ENCODE measurements around the gene LRRC63.

Gene LRRC63

DNA sequence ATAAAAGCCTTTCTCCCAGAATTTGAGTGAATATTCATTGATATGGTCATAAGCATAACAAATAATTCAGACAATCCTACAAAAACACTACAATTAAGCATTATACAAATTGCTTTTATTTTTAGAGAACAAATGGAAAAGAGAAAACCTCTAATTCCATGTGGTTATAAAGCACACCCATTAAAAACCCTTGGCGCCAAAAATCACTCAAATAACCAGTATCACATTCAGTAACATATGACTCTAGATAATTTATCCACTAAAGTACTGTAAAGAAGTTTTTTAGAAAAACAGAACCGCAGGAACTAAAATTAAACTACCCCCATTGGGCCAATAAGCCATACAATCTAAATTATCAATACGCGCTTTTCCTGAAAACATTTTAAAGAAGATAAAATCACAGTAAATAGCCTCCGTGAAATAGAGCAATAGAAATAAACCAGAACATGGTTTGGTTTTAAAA is 30.3 kb upstream of the LRRC63 start:
- H3K4me3 ChIP-seq (ENCODE audit: insufficient read depth, low read depth, low read length): no peak overlapping the region

DNA sequence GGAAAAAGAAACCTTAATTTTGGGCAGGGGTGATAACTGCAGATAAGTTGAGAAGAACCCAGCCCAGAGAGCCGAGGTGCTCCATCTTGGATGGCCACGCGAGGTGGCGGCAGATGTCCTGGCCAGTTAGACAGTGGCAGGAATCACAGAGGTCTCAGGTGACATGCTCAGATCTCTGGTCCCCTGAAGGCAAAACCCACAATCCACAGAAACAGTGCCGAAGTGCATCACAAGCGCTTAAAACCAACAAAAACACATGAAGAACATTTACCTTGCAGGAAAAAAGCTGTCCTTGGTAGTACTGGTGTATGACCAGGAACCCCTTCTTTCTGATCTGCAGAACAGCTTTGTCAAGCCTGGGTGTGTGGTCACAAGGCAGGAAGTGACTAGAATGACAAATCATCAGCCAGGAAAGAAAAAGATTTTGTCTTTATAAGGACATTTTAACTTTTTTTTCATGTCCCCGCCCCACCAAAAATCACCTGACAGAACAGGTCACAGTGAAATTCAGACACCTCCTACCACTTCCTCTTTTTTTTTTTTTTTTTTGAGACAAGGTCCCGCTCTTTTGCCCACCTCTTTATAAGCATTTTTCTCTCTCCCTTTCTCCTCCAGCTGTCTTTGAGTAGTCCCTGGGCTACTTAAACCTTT is 29.8 kb upstream of the LRRC63 start, which contains the start of gene LCP1:
TSS of gene LCP1 (minus strand) at position 338 of the 651 bp plus-strand sequence. CDS start 22,515 bp downstream, outside the sequence.
- H3K9me3 ChIP-seq (ENCODE audit: control insufficient read depth, low read length): no peaks in the 10 kb centered on the region
- WGBS, 2 experiments: 92 to 96% methylated on average over 8 of the region's 8 CpGs
- H3K27me3 ChIP-seq (ENCODE audit: control insufficient read depth, insufficient read depth, low read length, poor library complexity, severe bottlenecking): no peaks in the 10 kb centered on the region
- no peak within 1 kb of the TSS for H3K27ac ChIP-seq (ENCODE audit: insufficient read depth, low read depth, low read length, poor library complexity, severe bottlenecking)
- H3K4me1 ChIP-seq (ENCODE audit: control insufficient read depth, insufficient read depth, low read length): peaks cover 4% of the 10 kb centered on the region
- H3K4me3 ChIP-seq (ENCODE audit: insufficient read depth, low read depth, low read length): no peak within 1 kb of the TSS
- H3K36me3 ChIP-seq (ENCODE audit: control insufficient read depth, insufficient read depth, low read length): no peaks in the 10 kb centered on the region

More for the DNA sequence above, 30.3 kb upstream of the LRRC63 start:
- no peaks in the 10 kb centered on the region for H3K36me3 ChIP-seq (ENCODE audit: control insufficient read depth, insufficient read depth, low read length)
- H3K27ac ChIP-seq (ENCODE audit: insufficient read depth, low read depth, low read length, poor library complexity, severe bottlenecking): no peak overlapping the region
- H3K9me3 ChIP-seq (ENCODE audit: control insufficient read depth, low read length): no peaks in the 10 kb centered on the region
- WGBS, 2 experiments: 97 to 98% methylated on average over 5 of the region's 5 CpGs
- no peaks in the 10 kb centered on the region for H3K27me3 ChIP-seq (ENCODE audit: control insufficient read depth, insufficient read depth, low read length, poor library complexity, severe bottlenecking)
- H3K4me1 ChIP-seq (ENCODE audit: control insufficient read depth, insufficient read depth, low read length): peaks cover 4% of the 10 kb centered on the region

DNA sequence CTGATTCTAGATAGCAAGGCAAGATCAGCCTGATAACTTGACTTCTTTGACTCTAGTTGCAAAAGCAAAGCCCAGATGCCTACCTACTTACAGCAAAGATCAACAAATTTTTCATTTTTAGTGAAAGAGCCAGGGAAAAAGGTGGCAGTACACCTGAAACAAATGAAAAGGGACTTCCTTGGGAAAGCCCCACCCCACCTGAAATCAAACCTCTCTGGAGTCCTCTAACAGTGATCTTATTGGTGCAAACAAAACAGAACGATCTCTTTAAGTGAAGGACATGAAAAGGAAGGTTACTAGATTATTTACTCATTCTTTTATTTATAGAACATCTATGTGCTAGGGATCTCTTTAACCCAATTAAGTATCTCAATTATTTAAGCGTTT is 29.2 kb upstream of the LRRC63 start:
- H3K27me3 ChIP-seq (ENCODE audit: control insufficient read depth, insufficient read depth, low read length, poor library complexity, severe bottlenecking): no peaks in the 10 kb centered on the region
- peaks cover 4% of the 10 kb centered on the region for H3K4me1 ChIP-seq (ENCODE audit: control insufficient read depth, insufficient read depth, low read length)
- no peaks in the 10 kb centered on the region for H3K36me3 ChIP-seq (ENCODE audit: control insufficient read depth, insufficient read depth, low read length)
- no peaks in the 10 kb centered on the region for H3K9me3 ChIP-seq (ENCODE audit: control insufficient read depth, low read length)
- no peak overlapping the region for H3K4me3 ChIP-seq (ENCODE audit: insufficient read depth, low read depth, low read length)
- WGBS, 2 experiments: 86% methylated on average over 1 of the region's 2 CpGs; no CpG with 5 or more reads in 1 of the 2 experiments
- H3K27ac ChIP-seq (ENCODE audit: insufficient read depth, low read depth, low read length, poor library complexity, severe bottlenecking): no peak overlapping the region

DNA sequence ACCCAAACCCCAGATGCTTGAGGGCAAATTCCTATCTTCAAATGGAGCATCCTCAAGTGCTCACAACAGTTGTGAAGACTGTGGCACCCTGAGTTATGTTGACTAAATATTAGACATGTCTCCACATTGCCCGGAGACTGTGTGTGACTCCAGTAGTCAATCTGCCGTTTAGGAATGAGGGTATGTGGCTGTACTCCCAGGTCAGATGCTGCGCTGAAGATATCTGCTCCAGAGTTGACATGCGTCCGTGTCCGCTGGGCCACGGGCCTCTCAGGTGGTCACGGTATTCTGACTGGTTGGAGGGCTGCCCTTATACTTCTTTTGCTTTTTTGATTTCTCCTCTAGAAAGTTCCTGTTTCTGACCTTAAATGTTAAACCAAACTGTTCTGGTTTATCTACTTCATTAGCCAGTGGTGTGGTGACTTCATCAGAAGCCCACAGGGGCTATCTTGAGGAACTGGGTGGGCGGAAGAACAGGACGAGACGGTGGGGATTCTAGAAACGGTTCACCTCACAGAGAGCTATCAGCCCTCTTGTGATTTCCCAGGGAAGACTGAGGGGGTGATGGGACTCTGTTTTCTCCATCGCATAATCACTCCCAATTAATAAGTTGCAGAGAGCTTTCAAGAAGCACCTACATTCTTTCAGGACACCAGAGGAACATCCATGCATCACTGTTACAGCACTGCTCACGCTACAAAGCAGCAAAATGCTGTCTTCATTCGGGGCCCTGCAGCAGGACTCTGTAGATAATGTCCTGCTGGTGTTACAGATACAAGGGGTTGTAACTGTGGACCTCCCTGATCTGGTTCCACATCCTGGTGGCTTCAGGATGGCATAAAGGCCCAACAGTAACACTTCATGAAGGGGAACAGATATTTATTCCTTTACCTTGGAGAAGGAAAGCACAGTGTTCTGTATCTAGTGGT is 28.4 kb upstream of the LRRC63 start:
- Histone ChIP-seq H3K4me3 (ENCODE audit: insufficient read depth, low read depth, low read length) (no peak overlapping the region), H3K9me3 (ENCODE audit: control insufficient read depth, low read length) (no peaks in the 10 kb centered on the region), H3K36me3 (ENCODE audit: control insufficient read depth, insufficient read depth, low read length) (no peaks in the 10 kb centered on the region), H3K27ac (ENCODE audit: insufficient read depth, low read depth, low read length, poor library complexity, severe bottlenecking) (no peak overlapping the region), H3K4me1 (ENCODE audit: control insufficient read depth, insufficient read depth, low read length) (peaks cover 4% of the 10 kb centered on the region), H3K27me3 (ENCODE audit: control insufficient read depth, insufficient read depth, low read length, poor library complexity, severe bottlenecking) (no peaks in the 10 kb centered on the region)
- WGBS, 2 experiments: 95 to 96% methylated on average over 15 of the region's 15 CpGs

DNA sequence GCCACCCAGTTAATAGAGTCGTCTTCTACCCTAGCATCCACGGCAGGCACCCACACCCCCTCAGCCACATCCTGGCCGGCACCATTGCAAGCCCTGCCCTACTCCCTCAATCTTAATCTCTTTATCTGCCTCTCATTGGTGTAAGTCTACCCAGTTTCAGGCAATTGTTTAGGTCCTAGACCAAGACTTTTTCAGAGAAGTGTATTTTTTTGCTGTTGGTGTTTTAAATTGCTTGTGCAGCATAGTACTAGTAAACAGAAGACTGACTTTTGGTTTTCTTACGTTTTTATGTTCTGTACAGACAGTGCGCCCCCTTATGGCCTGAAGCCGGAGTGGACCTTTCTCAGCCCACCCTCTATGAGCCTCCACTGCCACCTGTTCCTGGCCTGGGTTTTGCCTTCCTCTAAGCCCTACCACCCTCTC is 27.4 kb upstream of the LRRC63 start:
- WGBS, 2 experiments: 47 to 48% methylated on average over 6 of the region's 6 CpGs
- Histone ChIP-seq H3K27ac (ENCODE audit: insufficient read depth, low read depth, low read length, poor library complexity, severe bottlenecking) (no peak overlapping the region), H3K36me3 (ENCODE audit: control insufficient read depth, insufficient read depth, low read length) (no peaks in the 10 kb centered on the region), H3K4me1 (ENCODE audit: control insufficient read depth, insufficient read depth, low read length) (peaks cover 4% of the 10 kb centered on the region), H3K4me3 (ENCODE audit: insufficient read depth, low read depth, low read length) (no peak overlapping the region), H3K9me3 (ENCODE audit: control insufficient read depth, low read length) (no peaks in the 10 kb centered on the region), H3K27me3 (ENCODE audit: control insufficient read depth, insufficient read depth, low read length, poor library complexity, severe bottlenecking) (no peaks in the 10 kb centered on the region)

DNA sequence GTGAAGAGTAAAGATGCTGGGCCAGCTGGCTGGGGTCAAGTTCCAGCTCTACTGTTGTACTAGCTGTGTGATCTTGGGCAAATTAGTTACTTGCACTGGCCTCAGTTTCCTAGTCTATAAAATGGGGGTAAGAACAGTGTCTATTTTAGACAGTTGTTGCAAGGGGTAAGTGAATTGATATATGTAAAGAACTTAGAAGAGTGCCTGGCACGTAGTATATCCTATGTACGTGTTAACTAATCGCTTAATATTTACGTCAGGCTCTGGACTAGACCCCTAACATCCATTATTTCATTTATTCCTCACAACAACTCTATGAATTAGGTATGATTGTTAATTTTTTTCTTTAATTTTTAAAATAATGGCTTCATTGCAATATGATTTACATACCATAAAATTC is 26.1 kb upstream of the LRRC63 start:
- no peak overlapping the region for H3K27ac ChIP-seq (ENCODE audit: insufficient read depth, low read depth, low read length, poor library complexity, severe bottlenecking)
- 94% methylated on average over 3 of the region's 4 CpGs; no CpG with 5 or more reads in 1 of the 2 experiments for WGBS, 2 experiments
- H3K4me3 ChIP-seq (ENCODE audit: insufficient read depth, low read depth, low read length): no peak overlapping the region
- H3K4me1 ChIP-seq (ENCODE audit: control insufficient read depth, insufficient read depth, low read length): no peaks in the 10 kb centered on the region
- H3K27me3 ChIP-seq (ENCODE audit: control insufficient read depth, insufficient read depth, low read length, poor library complexity, severe bottlenecking): no peaks in the 10 kb centered on the region
- no peaks in the 10 kb centered on the region for H3K36me3 ChIP-seq (ENCODE audit: control insufficient read depth, insufficient read depth, low read length)
- no peaks in the 10 kb centered on the region for H3K9me3 ChIP-seq (ENCODE audit: control insufficient read depth, low read length)

DNA sequence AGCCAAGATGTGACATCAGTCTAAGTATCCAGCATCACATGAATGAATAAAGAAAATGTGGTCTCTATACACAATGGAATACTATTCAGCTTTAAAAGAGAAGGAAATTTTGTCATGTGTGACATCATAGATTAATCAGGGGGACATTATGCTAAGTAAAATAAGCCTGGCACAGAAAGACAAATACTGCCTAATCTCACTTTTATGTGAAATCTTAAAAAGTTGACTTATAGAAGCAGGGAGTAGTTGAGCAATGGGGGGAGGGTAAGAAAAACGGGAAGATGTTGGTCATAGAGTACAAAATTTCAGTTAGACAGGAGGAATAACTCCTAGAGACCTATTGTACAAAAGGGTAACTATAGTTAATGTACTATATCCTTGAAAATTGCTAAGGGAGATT is 19.3 kb upstream of the LRRC63 start:
- Histone ChIP-seq H3K27ac (ENCODE audit: insufficient read depth, low read depth, low read length, poor library complexity, severe bottlenecking) (no peak overlapping the region), H3K9me3 (ENCODE audit: control insufficient read depth, low read length) (no peaks in the 10 kb centered on the region), H3K27me3 (ENCODE audit: control insufficient read depth, insufficient read depth, low read length, poor library complexity, severe bottlenecking) (no peaks in the 10 kb centered on the region), H3K36me3 (ENCODE audit: control insufficient read depth, insufficient read depth, low read length) (no peaks in the 10 kb centered on the region), H3K4me1 (ENCODE audit: control insufficient read depth, insufficient read depth, low read length) (no peaks in the 10 kb centered on the region), H3K4me3 (ENCODE audit: insufficient read depth, low read depth, low read length) (no peak overlapping the region)
- WGBS, 2 experiments: 0% methylated on average over 1 of the region's 1 CpG

DNA sequence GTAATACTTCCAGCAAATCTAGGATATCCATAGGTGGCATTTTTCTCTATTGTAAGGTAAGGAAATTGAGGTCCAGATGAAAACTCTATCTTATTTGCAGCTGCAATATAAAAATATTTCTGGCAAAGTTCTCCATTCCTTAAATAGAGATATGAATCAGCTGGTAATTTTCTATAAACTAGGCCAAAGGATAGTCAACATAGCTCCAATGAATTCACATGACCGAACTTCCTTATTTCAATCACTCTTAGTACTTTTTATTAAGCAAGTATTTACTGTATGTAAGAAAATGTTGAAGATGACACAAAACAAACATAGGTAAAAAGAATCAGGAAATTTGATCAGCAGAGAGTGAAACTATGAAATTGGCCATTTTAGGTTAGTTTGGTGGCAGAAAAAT is 16.7 kb upstream of the LRRC63 start:
- no peak overlapping the region for H3K4me3 ChIP-seq (ENCODE audit: insufficient read depth, low read depth, low read length)
- 100% methylated on average over 1 of the region's 1 CpG; no CpG with 5 or more reads in 1 of the 2 experiments for WGBS, 2 experiments
- no peaks in the 10 kb centered on the region for H3K27me3 ChIP-seq (ENCODE audit: control insufficient read depth, insufficient read depth, low read length, poor library complexity, severe bottlenecking)
- no peaks in the 10 kb centered on the region for H3K9me3 ChIP-seq (ENCODE audit: control insufficient read depth, low read length)
- H3K36me3 ChIP-seq (ENCODE audit: control insufficient read depth, insufficient read depth, low read length): no peaks in the 10 kb centered on the region
- H3K27ac ChIP-seq (ENCODE audit: insufficient read depth, low read depth, low read length, poor library complexity, severe bottlenecking): no peak overlapping the region
- H3K4me1 ChIP-seq (ENCODE audit: control insufficient read depth, insufficient read depth, low read length): no peaks in the 10 kb centered on the region

DNA sequence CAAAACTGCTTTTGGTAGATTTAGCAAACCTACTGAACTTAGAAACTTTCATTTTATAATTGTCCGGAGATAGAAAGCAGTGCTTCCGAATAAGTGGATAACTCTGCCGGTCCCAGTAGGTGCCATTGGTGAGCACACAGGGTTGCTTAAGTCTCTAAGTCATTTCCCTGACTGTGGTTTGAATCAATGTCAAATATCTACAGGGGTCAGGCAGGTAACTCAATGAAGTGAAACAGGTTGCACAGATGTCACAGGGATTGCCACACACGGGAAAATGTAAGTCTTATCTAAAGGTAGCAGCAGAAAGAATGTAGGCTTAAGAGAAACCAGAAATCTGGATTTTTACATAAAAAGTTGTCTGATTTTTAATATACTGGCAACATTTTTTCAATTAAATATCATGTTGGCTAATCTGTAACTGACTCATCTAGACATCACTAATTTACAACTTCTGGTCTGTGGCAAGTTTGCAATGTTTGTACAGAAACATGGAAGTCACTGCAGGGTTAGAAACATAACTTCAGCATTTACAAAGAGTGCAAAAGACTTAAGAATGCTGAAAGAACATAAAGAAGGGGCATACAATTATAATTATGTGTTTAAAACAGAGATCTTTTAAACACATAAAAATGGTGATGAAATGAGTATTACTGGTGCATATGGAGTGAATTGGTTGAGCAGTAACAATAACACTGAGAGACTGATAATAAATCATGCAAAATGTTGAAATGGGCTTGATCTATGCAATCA is 14.3 kb upstream of the LRRC63 start:
- Histone ChIP-seq H3K9me3 (ENCODE audit: control insufficient read depth, low read length) (no peaks in the 10 kb centered on the region), H3K4me1 (ENCODE audit: control insufficient read depth, insufficient read depth, low read length) (no peaks in the 10 kb centered on the region), H3K36me3 (ENCODE audit: control insufficient read depth, insufficient read depth, low read length) (no peaks in the 10 kb centered on the region), H3K27me3 (ENCODE audit: control insufficient read depth, insufficient read depth, low read length, poor library complexity, severe bottlenecking) (no peaks in the 10 kb centered on the region), H3K4me3 (ENCODE audit: insufficient read depth, low read depth, low read length) (no peak overlapping the region), H3K27ac (ENCODE audit: insufficient read depth, low read depth, low read length, poor library complexity, severe bottlenecking) (no peak overlapping the region)
- 94 to 96% methylated on average over 4 of the region's 4 CpGs for WGBS, 2 experiments
